B cell (primary cell): ENCODE measurements around the gene SPRED2. TPM values are rescaled to one million over a fixed set of nuclear protein-coding genes. Genes with fewer than 3 reads are reported as not detected.

Experiments used
- ATAC-seq: fragments of 200-7000 bp; cut with Tn5 transposase; one replicate; pipeline ENCODE4 v1.10.0; 2021; ENCODE audit warnings: low read depth, mild to moderate bottlenecking, moderate number of reproducible peaks, moderate library complexity
- CTCF ChIA-PET: fragments of 350-600 bp; sonication (Branson Sonifier 250); formaldehyde crosslinking; loops from one replicate; lab custom pipeline; 2021; ENCODE audit warnings: antibody characterized with exemption, inconsistent platforms; lab: Charles Lee
- POLR2A ChIA-PET: fragments of 350-600 bp; sonication (Branson Sonifier 250); formaldehyde crosslinking; loops from one replicate; lab custom pipeline; 2021; ENCODE audit warnings: antibody characterized with exemption; lab: Charles Lee
- DNase-seq: peaks from one replicate; pipeline ENCODE4 v3.0.0; 2013
- H2AFZ ChIP-seq: 2 replicates; pipeline ENCODE4 v1.6.1; 2012; ENCODE audit warnings: mild to moderate bottlenecking, low read depth, low read length; ENCODE audit not compliant: insufficient read depth, poor library complexity, severe bottlenecking
- H3K27ac ChIP-seq, 2 donors: 1 replicate in 1 of 2; 2 replicates in 1 of 2; pipeline ENCODE4 v1.5.1; 2012 to 2013; ENCODE audit warnings: low read length in 2 of 2, mild to moderate bottlenecking in 2 of 2, moderate library complexity in 1 of 2
- H3K27me3 ChIP-seq, 4 experiments: fragments of 200-600 bp in 1 of 4; sonication (generic) in 1 of 4; replicated peaks in 1 of 4; 1 replicate in 2 of 4; 2 replicates in 2 of 4; pipeline versions ENCODE4 v1.6.1 to v1.7.0; 2013 to 2016; ENCODE audit warnings: low read length in 3 of 4, mild to moderate bottlenecking in 2 of 4, mixed read lengths in 1 of 4, moderate library complexity in 1 of 4; ENCODE audit not compliant: insufficient read depth in 4 of 4, control insufficient read depth in 3 of 4; ENCODE audit errors: control extremely low read depth in 1 of 4
- H3K36me3 ChIP-seq, 2 experiments: replicated peaks in 1 of 2; 1 replicate in 1 of 2; 2 replicates in 1 of 2; pipeline versions ENCODE4 v1.6.1 to v1.7.1; 2013; ENCODE audit warnings: low read length in 1 of 2; ENCODE audit not compliant: insufficient read depth in 2 of 2, control insufficient read depth in 1 of 2; ENCODE audit errors: control extremely low read depth in 1 of 2, extremely low read depth in 1 of 2
- H3K4me1 ChIP-seq, 2 donors: fragments of 200-600 bp in 1 of 2; sonication (generic) in 1 of 2; 1 replicate in 1 of 2; 2 replicates in 1 of 2; pipeline versions ENCODE4 v1.5.1 to v1.6.1; 2013 to 2017; ENCODE audit warnings: low read length in 2 of 2; ENCODE audit not compliant: control insufficient read depth in 2 of 2, insufficient read depth in 2 of 2
- H3K4me2 ChIP-seq: replicated peaks from 2 replicates; pipeline ENCODE3; 2012; ENCODE audit warnings: mild to moderate bottlenecking, low read depth, low read length; ENCODE audit not compliant: poor library complexity, severe bottlenecking
- H3K4me3 ChIP-seq, 5 experiments: fragments of 200-600 bp in 1 of 5; sonication (generic) in 1 of 5; 1 replicate in 3 of 5; 2 replicates in 2 of 5; pipeline versions ENCODE4 v1.5.1 to v1.7.0; 2011 to 2016; ENCODE audit warnings: low read length in 4 of 5, mild to moderate bottlenecking in 4 of 5, low read depth in 2 of 5, control low read depth in 1 of 5, moderate library complexity in 1 of 5; ENCODE audit not compliant: insufficient read depth in 1 of 5; ENCODE audit errors: control extremely low read depth in 1 of 5, extremely low read depth in 1 of 5
- H3K79me2 ChIP-seq: fragments of 200-600 bp; sonication (generic); one replicate; pipeline ENCODE4 v1.6.0; 2016; ENCODE audit warnings: low read length; ENCODE audit not compliant: control insufficient read depth, insufficient read depth
- H3K9ac ChIP-seq: fragments of 200-600 bp; sonication (generic); 2 replicates; pipeline ENCODE4 v1.6.1; 2017; ENCODE audit warnings: mild to moderate bottlenecking, low read length, moderate library complexity
- H3K9me3 ChIP-seq, 3 donors: one replicate each; pipeline versions ENCODE4 v1.6.1 to v1.7.1; 2013; ENCODE audit warnings: low read length in 2 of 3; ENCODE audit not compliant: control insufficient read depth in 2 of 3, insufficient read depth in 1 of 3; ENCODE audit errors: control extremely low read depth in 1 of 3
- H4K20me1 ChIP-seq: 2 replicates; pipeline ENCODE4 v1.6.0; 2012; ENCODE audit warnings: mild to moderate bottlenecking, low read length; ENCODE audit not compliant: insufficient read depth, control insufficient read depth, poor library complexity, severe bottlenecking
- H3K27ac Mint-ChIP-seq: one replicate; pipeline ENCODE4 v1.8.0; 2021; ENCODE audit warnings: mixed read lengths
- H3K27me3 Mint-ChIP-seq: one replicate; pipeline ENCODE4 v1.8.0; 2021; ENCODE audit warnings: mixed read lengths
- H3K4me1 Mint-ChIP-seq: one replicate; pipeline ENCODE4 v1.8.0; 2021; ENCODE audit warnings: mixed read lengths
- H3K4me3 Mint-ChIP-seq: one replicate; pipeline ENCODE4 v1.8.0; 2021; ENCODE audit warnings: mixed read lengths
- H3K9me3 Mint-ChIP-seq: one replicate; pipeline ENCODE4 v1.8.0; 2022; ENCODE audit warnings: mixed read lengths; ENCODE audit not compliant: insufficient read depth
- EZH2 ChIP-seq: IDR thresholded peaks from 2 replicates; pipeline ENCODE4 v1.6.1; 2012; ENCODE audit warnings: borderline replicate concordance, low read depth, mild to moderate bottlenecking, moderate library complexity, low read length; ENCODE audit not compliant: insufficient read depth, poor library complexity, severe bottlenecking
- WGBS: methylation state at CpG from one replicate; pipeline ENCODE4 v1.1.5; 2013; ENCODE audit warnings: missing lambda C conversion rate; ENCODE audit not compliant: insufficient coverage; 5-methylcytosine and 5-hydroxymethylcytosine counted together
- intact Hi-C: fragments of 100-400 bp; cut with micrococcal nuclease; formaldehyde crosslinking; loops from one replicate; pipeline ENCODE4 v1.10.0; 2022
- polyA plus RNA-seq: library from polyadenylated mRNA; depleted of rRNA; stranded (reverse); fragments of >200 nt; gene quantifications from 2 replicates; pipeline ENCODE4 v1.2.3, GENCODE V29; 2012
- total RNA-seq, 2 donors: library from RNA; stranded (reverse); fragments of 120-200 nt in 1 of 2; gene quantifications; 1 replicate in 1 of 2; 2 replicates in 1 of 2; pipeline versions ENCODE4 v1.2.3 to v1.2.4, GENCODE V29; 2013 to 2022
- TF ChIP-seq, protein P1 (sequence below): fragments of 200-600 bp; IDR thresholded peaks from one replicate; pipeline ENCODE4 v1.8.0; 2022; ENCODE audit warnings: antibody characterized with exemption, mild to moderate bottlenecking

Gene SPRED2
- total and polyA plus RNA-seq, 2 donors (not counting 1 experiment from before 2014, with no cell fraction given): 0.40 to 1.3 TPM

DNA sequence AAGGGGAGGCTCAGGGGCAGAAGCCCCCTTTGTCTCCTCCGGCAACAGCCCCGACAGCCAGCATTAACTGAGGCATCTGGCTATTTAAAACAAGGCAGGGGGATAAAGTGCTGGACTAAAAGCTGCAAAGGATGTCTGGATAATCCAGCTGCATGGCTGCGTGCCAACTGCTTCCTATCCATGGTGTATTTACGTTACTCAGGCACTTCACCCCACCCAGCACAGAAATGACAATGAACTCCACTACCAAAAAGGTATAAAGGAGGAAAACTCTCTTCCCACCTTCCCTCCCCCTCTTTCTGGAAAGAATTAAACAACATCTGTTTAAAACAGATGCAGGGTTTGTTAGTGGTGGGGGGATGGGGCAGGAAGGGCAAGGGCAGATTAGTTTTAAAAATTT lies 82.5 kb downstream of the SPRED2 start:
- intact Hi-C loops: no loop called here
- Histone ChIP-seq H4K20me1 (no peaks in the 10 kb centered on the region), H3K79me2 (no peaks in the 10 kb centered on the region), H3K4me1 (no peaks in the 10 kb centered on the region), H3K27ac (no peak overlapping the region), H3K27me3 (peaks cover 0 to 5% (median 2%) of the 10 kb centered on the region in 4 experiments), H3K9me3 (no peaks in the 10 kb centered on the region), H3K36me3 (no peaks in the 10 kb centered on the region), H3K9ac (no peak overlapping the region), H3K4me3 (no peak overlapping the region), H3K4me2 (no peak overlapping the region), H2AFZ (no peak overlapping the region)
- ChIA-PET CTCF (no interaction called here), POLR2A (no interaction called here)
- H3K4me3 Mint-ChIP-seq: no peak overlapping the region
- H3K27me3 Mint-ChIP-seq: peaks cover 29% of the 10 kb centered on the region
- no peaks in the 10 kb centered on the region for H3K9me3 Mint-ChIP-seq
- DNase-seq (no peak), ATAC-seq (no peak)
- WGBS: 85% methylated on average over 2 of the region's 4 CpGs
- no peak overlapping the region for H3K27ac Mint-ChIP-seq
- TF ChIP-seq, protein P1, sequence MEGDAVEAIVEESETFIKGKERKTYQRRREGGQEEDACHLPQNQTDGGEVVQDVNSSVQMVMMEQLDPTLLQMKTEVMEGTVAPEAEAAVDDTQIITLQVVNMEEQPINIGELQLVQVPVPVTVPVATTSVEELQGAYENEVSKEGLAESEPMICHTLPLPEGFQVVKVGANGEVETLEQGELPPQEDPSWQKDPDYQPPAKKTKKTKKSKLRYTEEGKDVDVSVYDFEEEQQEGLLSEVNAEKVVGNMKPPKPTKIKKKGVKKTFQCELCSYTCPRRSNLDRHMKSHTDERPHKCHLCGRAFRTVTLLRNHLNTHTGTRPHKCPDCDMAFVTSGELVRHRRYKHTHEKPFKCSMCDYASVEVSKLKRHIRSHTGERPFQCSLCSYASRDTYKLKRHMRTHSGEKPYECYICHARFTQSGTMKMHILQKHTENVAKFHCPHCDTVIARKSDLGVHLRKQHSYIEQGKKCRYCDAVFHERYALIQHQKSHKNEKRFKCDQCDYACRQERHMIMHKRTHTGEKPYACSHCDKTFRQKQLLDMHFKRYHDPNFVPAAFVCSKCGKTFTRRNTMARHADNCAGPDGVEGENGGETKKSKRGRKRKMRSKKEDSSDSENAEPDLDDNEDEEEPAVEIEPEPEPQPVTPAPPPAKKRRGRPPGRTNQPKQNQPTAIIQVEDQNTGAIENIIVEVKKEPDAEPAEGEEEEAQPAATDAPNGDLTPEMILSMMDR: no peak
- TF ChIP-seq EZH2: no peak
- no peaks in the 10 kb centered on the region for H3K4me1 Mint-ChIP-seq

DNA sequence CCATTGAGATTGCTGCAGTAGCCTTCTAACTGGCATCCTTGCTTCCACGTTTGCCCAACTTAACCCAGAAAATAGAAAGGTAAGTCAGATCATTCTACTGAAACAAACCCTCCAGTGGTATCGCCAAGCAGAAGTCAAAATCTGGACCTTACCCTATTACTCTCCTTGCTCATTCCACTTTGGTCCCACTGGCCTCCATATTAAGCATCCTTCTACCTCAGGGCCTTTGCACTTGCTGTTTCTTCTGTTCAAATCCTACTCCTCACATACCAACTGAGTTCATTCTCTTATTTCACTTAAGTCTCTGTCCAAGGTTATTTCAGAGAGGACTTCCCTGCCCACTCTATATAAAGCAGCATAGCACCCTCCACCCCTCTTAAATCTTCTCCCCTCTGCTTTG lies 84.5 kb downstream of the SPRED2 start:
- Histone ChIP-seq H4K20me1 (no peaks in the 10 kb centered on the region), H3K27ac (no peak overlapping the region), H3K4me1 (no peaks in the 10 kb centered on the region), H2AFZ (no peak overlapping the region), H3K4me3 (no peak overlapping the region), H3K27me3 (peaks cover 0 to 5% (median 0%) of the 10 kb centered on the region in 4 experiments), H3K9me3 (no peaks in the 10 kb centered on the region), H3K4me2 (no peak overlapping the region), H3K79me2 (no peaks in the 10 kb centered on the region), H3K9ac (no peak overlapping the region), H3K36me3 (no peaks in the 10 kb centered on the region)
- ChIA-PET POLR2A (no interaction called here), CTCF (no interaction called here)
- TF ChIP-seq, protein P1: no peak
- no peak for TF ChIP-seq EZH2
- no peak for ATAC-seq
- 84% methylated on average over 2 of the region's 2 CpGs for whole genome bisulfite sequencing
- H3K4me1 Mint-ChIP-seq: no peaks in the 10 kb centered on the region
- DNase-seq: no peak
- H3K27me3 Mint-ChIP-seq: peaks cover 22% of the 10 kb centered on the region
- no peaks in the 10 kb centered on the region for H3K9me3 Mint-ChIP-seq
- H3K4me3 Mint-ChIP-seq: no peak overlapping the region
- H3K27ac Mint-ChIP-seq: no peak overlapping the region
- intact Hi-C loops: no loop called here
